GM23248 (cell line): Measurements from ENCODE around the gene TUFT1.

Source experiments
- EZH2 ChIP-seq: fragments of 200-600 bp; sonication (generic); IDR thresholded peaks from 2 replicates; pipeline ENCODE4 v1.6.1; 2018; ENCODE audit warnings: antibody characterized with exemption, mild to moderate bottlenecking; ENCODE audit not compliant: insufficient read depth, poor library complexity, severe bottlenecking
- EZH2phosphoT487 ChIP-seq: fragments of 200-600 bp; sonication (generic); IDR thresholded peaks from 2 replicates; pipeline ENCODE4 v1.6.1; 2018; ENCODE audit warnings: antibody characterized with exemption, moderate library complexity, mild to moderate bottlenecking, low read depth; ENCODE audit not compliant: insufficient read depth

GRCh38 chr1:151618003-151618402 lies 77.9 kb downstream of the TUFT1 start:
- no peak for TF ChIP-seq EZH2
- TF ChIP-seq EZH2phosphoT487 = no peak
